Stomach (tissue), 9 donors: ENCODE measurements around the gene GPR143. TPM values are rescaled to one million over a fixed set of nuclear protein-coding genes. Genes with fewer than 3 reads are reported as not detected.

Experiments used
- DNase-seq, 2 donors: peaks; one replicate each; pipeline versions ENCODE4 v3.0.0 to v3.0.0-alpha.2; 2013 to 2019
- H3K27ac ChIP-seq, 5 donors: fragments of 200-600 bp in 4 of 5; sonication (generic) in 4 of 5; one replicate each; pipeline ENCODE4 v1.5.1; 2013 to 2019; ENCODE audit warnings: mild to moderate bottlenecking in 1 of 5, moderate library complexity in 1 of 5
- H3K27me3 ChIP-seq, 3 donors: fragments of 200-600 bp; sonication (generic); one replicate each; pipeline ENCODE4 v1.5.1; 2017 to 2019; ENCODE audit warnings: mixed run types in 1 of 3
- H3K36me3 ChIP-seq, 4 donors: fragments of 200-600 bp; sonication (generic); 1 replicate in 3 of 4; 2 replicates in 1 of 4; pipeline ENCODE4 v1.5.1; 2016 to 2019
- H3K4me1 ChIP-seq, 4 donors: fragments of 200-600 bp; sonication (generic); one replicate each; pipeline ENCODE4 v1.5.1; 2016 to 2019
- H3K4me3 ChIP-seq, 4 donors: fragments of 200-600 bp; sonication (generic) in 3 of 4; one replicate each; pipeline ENCODE4 v1.5.1; 2016 to 2019; ENCODE audit warnings: mild to moderate bottlenecking in 1 of 4
- H3K9me3 ChIP-seq, 4 donors: fragments of 200-600 bp; sonication (generic); one replicate each; pipeline ENCODE4 v1.5.1; 2016 to 2019
- CTCF ChIP-seq, 7 experiments: fragments of 450-650 bp in 4 of 7; fragments of 200-600 bp in 3 of 7; sonication (generic) in 3 of 7; IDR thresholded peaks; one replicate each; pipeline ENCODE4 v1.5.1; 2016 to 2019; ENCODE audit warnings: antibody characterized with exemption in 7 of 7, control low read depth in 2 of 7, mild to moderate bottlenecking in 1 of 7
- EP300 ChIP-seq: sonication (generic); formaldehyde crosslinking; IDR thresholded peaks from one replicate; pipeline ENCODE4 v1.6.1; 2017; ENCODE audit warnings: antibody characterized with exemption
- POLR2A ChIP-seq, 4 donors: fragments of 450-650 bp; IDR thresholded peaks; one replicate each; pipeline ENCODE4 v1.6.1; 2016; ENCODE audit warnings: antibody characterized with exemption in 4 of 4, control low read depth in 2 of 4, mild to moderate bottlenecking in 1 of 4, moderate library complexity in 1 of 4
- POLR2AphosphoS5 ChIP-seq, 3 donors: sonication (generic); formaldehyde crosslinking; IDR thresholded peaks; one replicate each; pipeline ENCODE4 v1.6.1; 2016; ENCODE audit warnings: antibody characterized with exemption in 3 of 3
- WGBS, 5 donors: extraction: QIAGEN DNeasy Blood & Tissue Kit in 3 of 5; methylation state at CpG; one replicate each; pipeline versions ENCODE4 v1.1.5 to v1.1.7; 2013 to 2018; 5-methylcytosine and 5-hydroxymethylcytosine counted together
- intact Hi-C: fragments of 100-400 bp; cut with DNase I; formaldehyde crosslinking; loops from one replicate; pipeline ENCODE4 v1.15.1; 2023; ENCODE audit warnings: low total_unique reads
- polyA plus RNA-seq, 3 donors: library from polyadenylated mRNA; stranded (reverse); fragments of 200-250 nt; gene quantifications; one replicate each; pipeline ENCODE4 v1.2.3, GENCODE V29; 2013
- total RNA-seq, 5 donors: library from RNA; depleted of rRNA; stranded (reverse); fragments of >200 nt; gene quantifications; one replicate each; pipeline versions ENCODE4 v1.1.0 to v1.2.3, GENCODE V29; 2014 to 2016
- donor health status: healthy with polysubstance abuse.
- donor health status: Bipolar disorder and iron deficiency.
- donor health status: healthy.

The GPR143 gene
- total and polyA plus RNA-seq, 8 donors, result 0.46 to 2.3 (median 1.2) TPM; not detected in 4

GRCh38 chrX:9804444-9804843, 38.8 kb upstream of the GPR143 start:
- no peaks in the 10 kb centered on the region for H3K27me3 ChIP-seq
- no peak overlapping the region for H3K27ac ChIP-seq
- intact Hi-C loops, result no loop called here
- H3K36me3 ChIP-seq, result no peaks in the 10 kb centered on the region
- H3K4me1 ChIP-seq, result no peaks in the 10 kb centered on the region
- DNase-seq, result no peak
- H3K9me3 ChIP-seq, result peaks cover 0 to 16% (median 8%) of the 10 kb centered on the region in 4 donors
- no peak overlapping the region for H3K4me3 ChIP-seq
- TF ChIP-seq EP300 (no peak), POLR2AphosphoS5 (IDR thresholded peaks at IDR 0.05) (no peak), POLR2A (IDR thresholded peaks at IDR 0.05) (no peak), CTCF (IDR thresholded peaks at IDR 0.05) (no peak)
- 75 to 88% (median 82%) methylated on average over 5 of the region's 5 CpGs; no CpG with 5 or more reads in 1 of the 5 donors for WGBS, 5 donors

GRCh38 chrX:9802737-9803136, 37.1 kb upstream of the GPR143 start:
- no peaks in the 10 kb centered on the region for H3K4me1 ChIP-seq
- 69 to 90% (median 84%) methylated on average over 4 of the region's 4 CpGs for WGBS, 5 donors
- peaks cover 0 to 18% (median 8%) of the 10 kb centered on the region in 4 donors for H3K9me3 ChIP-seq
- TF ChIP-seq EP300 (no peak), POLR2A (IDR thresholded peaks at IDR 0.05) (no peak), POLR2AphosphoS5 (IDR thresholded peaks at IDR 0.05) (no peak), CTCF (IDR thresholded peaks at IDR 0.05) (no peak)
- no peak overlapping the region for H3K4me3 ChIP-seq
- H3K27ac ChIP-seq, result no peak overlapping the region
- DNase-seq, result no peak
- intact Hi-C loops, result no loop called here
- no peaks in the 10 kb centered on the region for H3K36me3 ChIP-seq
- H3K27me3 ChIP-seq, result no peaks in the 10 kb centered on the region

GRCh38 chrX:9797384-9798360, 32.0 kb upstream of the GPR143 start:
- no peak for DNase-seq
- 54 to 81% (median 66%) methylated on average over 10 to 11 of the region's 11 CpGs for WGBS, 5 donors

GRCh38 chrX:9794495-9794894, 28.8 kb upstream of the GPR143 start:
- Histone ChIP-seq H3K4me1 (peaks cover 0 to 3% (median 0%) of the 10 kb centered on the region in 4 donors), H3K4me3 (no peak overlapping the region), H3K36me3 (no peaks in the 10 kb centered on the region), H3K27ac (no peak overlapping the region), H3K9me3 (peaks cover 0 to 19% (median 9%) of the 10 kb centered on the region in 4 donors), H3K27me3 (no peaks in the 10 kb centered on the region)
- intact Hi-C loops, result no loop called here
- 89 to 96% (median 91%) methylated on average over 7 of the region's 7 CpGs for WGBS, 5 donors
- TF ChIP-seq POLR2A (IDR thresholded peaks at IDR 0.05) (no peak), CTCF (IDR thresholded peaks at IDR 0.05) (no peak), EP300 (no peak), POLR2AphosphoS5 (IDR thresholded peaks at IDR 0.05) (no peak)
- no peak for DNase-seq

More at GRCh38 chrX:9797384-9798360, 32.0 kb upstream of the GPR143 start:
- TF ChIP-seq CTCF (IDR thresholded peaks at IDR 0.05) (no peak), POLR2AphosphoS5 (IDR thresholded peaks at IDR 0.05) (no peak), EP300 (no peak), POLR2A (IDR thresholded peaks at IDR 0.05) (no peak)
- H3K36me3 ChIP-seq, result no peaks in the 10 kb centered on the region
- intact Hi-C loops, result no loop called here
- H3K4me3 ChIP-seq, result no peak overlapping the region
- no peaks in the 10 kb centered on the region for H3K4me1 ChIP-seq
- no peak overlapping the region for H3K27ac ChIP-seq
- peaks cover 0 to 34% (median 17%) of the 10 kb centered on the region in 4 donors for H3K9me3 ChIP-seq
- no peaks in the 10 kb centered on the region for H3K27me3 ChIP-seq
